ENCODE results near the gene YOD1.

The YOD1 gene

DNA sequence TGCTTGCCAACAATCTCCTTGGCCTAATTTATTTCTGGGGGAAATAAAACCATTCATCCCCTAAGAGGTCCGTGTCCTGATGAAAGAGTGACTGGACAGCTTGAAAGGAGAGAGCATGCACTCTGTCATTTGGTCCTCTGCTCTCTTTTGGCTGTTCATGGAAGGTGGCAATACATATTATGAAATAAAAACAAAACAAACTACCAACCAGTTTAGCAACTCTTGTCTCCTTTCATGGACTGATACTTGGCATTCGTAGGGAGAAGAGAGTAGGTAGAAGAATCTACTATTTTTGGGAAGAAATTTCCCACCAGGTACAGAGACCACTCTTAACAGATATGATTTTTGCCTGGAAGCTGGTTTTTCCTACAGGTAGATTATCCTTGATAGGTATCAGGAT lies 17.7 kb downstream of the YOD1 start:
- Histone ChIP-seq H3K4me1 (no peaks in the 10 kb centered on the region), H3K4me3 (ENCODE audit: low read depth, low read length) (no peak overlapping the region), H3K9me3 (no peaks in the 10 kb centered on the region), H3K27me3 (peaks cover 96% of the 10 kb centered on the region), H3K36me3 (no peaks in the 10 kb centered on the region)
- DNase-seq: no peak
- TF ChIP-seq CTCF (IDR thresholded peaks at IDR 0.05; ENCODE audit: low read depth, low read length): no peak

DNA sequence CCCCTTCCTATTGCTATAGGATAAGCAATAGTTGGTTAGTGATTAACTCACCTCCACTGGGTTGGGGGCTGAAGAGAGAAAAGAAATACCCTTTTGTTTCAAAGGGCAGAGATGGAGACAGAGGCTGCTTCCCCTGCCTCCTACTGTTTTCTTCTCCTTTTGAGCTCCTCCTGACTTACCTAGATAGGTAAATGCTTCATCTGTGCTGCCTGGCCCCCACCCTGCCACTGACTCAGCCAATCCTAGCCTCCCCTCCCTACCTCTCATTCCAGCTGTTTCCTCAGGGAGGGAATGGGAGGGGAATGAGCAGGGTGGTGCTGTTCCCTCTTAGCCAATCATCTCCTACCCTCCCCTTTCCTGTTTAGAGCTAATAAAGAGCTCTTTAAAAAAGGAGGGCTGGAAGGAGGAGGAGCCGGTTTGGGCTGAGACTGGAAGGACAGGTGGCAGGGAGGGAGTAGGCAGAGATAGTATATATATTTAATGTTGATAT lies 18.4 kb downstream of the YOD1 start, which contains the start of gene C1orf116:
Gene C1orf116, minus strand, starts transcription at position 229 of the 490 bp plus-strand sequence. CDS start 5,158 bp downstream, outside the sequence.
- Histone ChIP-seq H3K27me3 (peaks cover 96% of the 10 kb centered on the region), H3K36me3 (no peaks in the 10 kb centered on the region), H3K9me3 (no peaks in the 10 kb centered on the region), H3K4me1 (no peaks in the 10 kb centered on the region), H3K4me3 (ENCODE audit: low read depth, low read length) (no peak within 1 kb of the TSS)
- DNase-seq: no peak
- TF ChIP-seq CTCF (IDR thresholded peaks at IDR 0.05; ENCODE audit: low read depth, low read length): no peak

DNA sequence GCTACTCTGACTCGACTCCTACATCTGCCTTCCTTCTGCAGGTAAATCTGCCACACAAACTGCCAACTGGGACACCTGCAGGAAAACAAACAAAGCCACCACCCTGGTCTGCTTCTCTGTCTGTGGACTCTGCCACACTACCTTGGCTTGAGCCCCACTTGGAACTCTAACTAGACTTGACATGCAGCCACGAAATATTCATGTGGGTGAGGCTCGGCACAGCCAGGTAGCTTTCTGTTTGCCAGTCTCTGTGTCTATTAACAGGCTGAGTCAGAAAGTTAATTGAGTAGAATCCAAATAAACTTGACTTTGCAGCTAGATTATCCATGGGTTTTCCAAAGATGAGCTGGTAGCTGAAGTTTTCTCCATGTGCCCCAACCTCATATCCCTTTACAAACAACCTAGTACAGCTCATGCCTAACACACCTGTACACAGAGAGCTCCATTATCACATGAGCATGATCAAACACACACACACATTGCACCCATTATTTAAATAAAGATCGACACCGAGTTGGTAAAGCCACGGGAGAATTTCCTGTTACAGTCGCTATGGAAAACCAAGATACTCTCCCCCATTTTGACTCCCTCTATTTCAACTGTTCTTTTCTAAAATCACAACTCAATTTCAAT lies 19.3 kb downstream of the YOD1 start:
- no peaks in the 10 kb centered on the region for H3K4me1 ChIP-seq
- no peak overlapping the region for H3K4me3 ChIP-seq (ENCODE audit: low read depth, low read length)
- DNase-seq: no peak
- H3K27me3 ChIP-seq: peaks cover 93% of the 10 kb centered on the region
- no peak for TF ChIP-seq CTCF (IDR thresholded peaks at IDR 0.05; ENCODE audit: low read depth, low read length)
- H3K9me3 ChIP-seq: no peaks in the 10 kb centered on the region
- no peaks in the 10 kb centered on the region for H3K36me3 ChIP-seq

- TF ChIP-seq CTCF (IDR thresholded peaks at IDR 0.05; ENCODE audit: low read depth, low read length): no peak
- no peaks in the 10 kb centered on the region for H3K36me3 ChIP-seq
- DNase-seq: no peak
- H3K4me3 ChIP-seq (ENCODE audit: low read depth, low read length): no peak overlapping the region
- peaks cover 91% of the 10 kb centered on the region for H3K27me3 ChIP-seq
- H3K4me1 ChIP-seq: no peaks in the 10 kb centered on the region
- H3K9me3 ChIP-seq: no peaks in the 10 kb centered on the region
These were observed 20.0 kb downstream of the YOD1 start for GRCh38 chr1:207031016-207031415.

DNA sequence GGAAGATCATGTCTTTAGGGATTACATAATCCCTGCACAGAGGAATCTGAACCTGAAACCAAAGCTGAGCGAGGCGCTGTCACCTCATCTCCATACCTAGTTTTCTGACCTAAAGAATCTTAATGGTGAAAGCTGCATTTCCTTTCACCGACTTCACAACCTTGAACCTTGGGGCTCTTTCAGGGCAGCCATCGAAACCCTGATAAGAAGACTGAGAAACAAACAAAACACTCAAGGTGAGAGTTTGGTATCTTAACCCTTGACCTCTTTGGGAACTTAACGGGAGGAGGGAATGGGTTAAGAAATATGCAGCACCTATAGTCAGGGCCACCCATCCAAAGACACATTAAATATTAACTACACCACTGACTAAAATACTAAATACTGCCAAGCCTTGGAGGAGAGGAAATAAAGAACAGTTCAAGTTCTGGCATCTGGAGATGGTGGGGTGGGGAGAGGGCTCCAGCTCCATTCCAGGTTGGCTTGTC lies 20.4 kb downstream of the YOD1 start:
- no peaks in the 10 kb centered on the region for H3K4me1 ChIP-seq
- H3K27me3 ChIP-seq: peaks cover 91% of the 10 kb centered on the region
- TF ChIP-seq CTCF (IDR thresholded peaks at IDR 0.05; ENCODE audit: low read depth, low read length): no peak
- H3K4me3 ChIP-seq (ENCODE audit: low read depth, low read length): no peak overlapping the region
- no peaks in the 10 kb centered on the region for H3K9me3 ChIP-seq
- no peaks in the 10 kb centered on the region for H3K36me3 ChIP-seq
- DNase-seq: no peak
